Measurements from ENCODE around the gene CAST.

CAST gene

DNA sequence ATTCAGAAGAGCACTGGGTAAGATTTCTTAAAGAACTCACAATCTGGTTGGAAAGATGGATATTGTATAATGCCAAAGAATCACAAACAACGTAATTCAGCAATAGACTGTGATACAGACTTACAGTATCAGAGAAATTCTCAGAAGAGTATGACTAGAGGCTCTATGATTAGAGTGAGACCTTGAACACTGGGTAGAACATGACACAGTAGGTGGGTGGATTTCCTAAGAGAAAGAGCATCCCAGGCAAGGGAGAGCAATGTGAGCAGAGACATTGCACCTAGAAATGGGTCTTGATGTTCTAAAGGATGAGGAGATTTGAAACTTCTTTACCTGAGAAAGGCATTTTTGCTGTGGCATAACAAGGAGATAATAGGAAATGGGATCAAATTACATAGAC lies 27.3 kb upstream of the CAST start:
- no peak overlapping the region for H3K4me3 Mint-ChIP-seq
- H3K9me3 Mint-ChIP-seq, result no peaks in the 10 kb centered on the region
- H3K4me1 Mint-ChIP-seq (ENCODE audit: low read depth), result no peaks in the 10 kb centered on the region
- H3K36me3 Mint-ChIP-seq (ENCODE audit: low read depth), result no peaks in the 10 kb centered on the region
- peaks cover 41% of the 10 kb centered on the region for H3K27me3 Mint-ChIP-seq (ENCODE audit: low read depth)
- no peak overlapping the region for H3K27ac Mint-ChIP-seq

DNA sequence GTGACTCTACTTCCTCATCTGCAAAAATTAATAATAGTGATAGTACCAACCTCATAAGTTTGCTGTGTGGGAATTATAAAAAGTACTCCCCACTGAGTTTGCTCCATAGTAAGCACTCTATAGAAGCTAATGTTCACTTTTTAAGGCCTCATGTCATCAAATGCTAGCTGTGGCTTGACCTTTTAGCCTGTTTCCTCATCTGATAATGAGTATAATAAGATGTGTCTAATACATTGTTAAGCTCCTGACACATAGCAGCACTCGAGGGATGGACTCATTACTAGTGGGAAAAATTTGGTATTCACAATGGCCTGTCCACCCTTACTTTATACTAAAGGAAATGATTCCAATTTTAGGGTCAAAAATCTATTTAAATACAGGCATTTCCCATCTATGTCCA lies 26.1 kb upstream of the CAST start:
- Mint-ChIP-seq H3K27me3 (ENCODE audit: low read depth) (peaks cover 44% of the 10 kb centered on the region), H3K4me1 (ENCODE audit: low read depth) (no peaks in the 10 kb centered on the region), H3K9me3 (no peaks in the 10 kb centered on the region), H3K27ac (no peak overlapping the region), H3K36me3 (ENCODE audit: low read depth) (no peaks in the 10 kb centered on the region), H3K4me3 (no peak overlapping the region)

DNA sequence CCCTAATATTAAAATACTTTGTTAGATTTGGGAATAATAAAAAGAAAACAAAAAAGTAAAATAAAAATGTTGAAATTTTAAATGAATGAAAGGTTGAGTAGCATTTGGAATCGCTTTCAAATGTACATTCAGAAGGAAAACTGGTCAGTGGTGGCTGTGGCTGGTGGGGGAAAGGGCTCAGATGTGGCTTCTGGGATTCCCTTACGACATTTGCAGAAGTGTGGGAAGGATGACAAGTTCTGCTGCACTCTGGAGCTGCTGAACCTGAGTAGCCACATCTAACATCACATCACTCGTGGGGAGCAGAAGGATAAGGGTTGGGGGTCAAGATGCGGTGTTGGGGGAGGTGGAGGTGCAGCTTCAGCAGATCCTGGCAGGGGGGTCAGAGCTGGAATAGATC lies 25.6 kb upstream of the CAST start:
- no peak overlapping the region for H3K27ac Mint-ChIP-seq
- H3K9me3 Mint-ChIP-seq, result no peaks in the 10 kb centered on the region
- H3K4me3 Mint-ChIP-seq, result no peak overlapping the region
- no peaks in the 10 kb centered on the region for H3K36me3 Mint-ChIP-seq (ENCODE audit: low read depth)
- H3K4me1 Mint-ChIP-seq (ENCODE audit: low read depth), result peaks cover 2% of the 10 kb centered on the region
- H3K27me3 Mint-ChIP-seq (ENCODE audit: low read depth), result peaks cover 47% of the 10 kb centered on the region

DNA sequence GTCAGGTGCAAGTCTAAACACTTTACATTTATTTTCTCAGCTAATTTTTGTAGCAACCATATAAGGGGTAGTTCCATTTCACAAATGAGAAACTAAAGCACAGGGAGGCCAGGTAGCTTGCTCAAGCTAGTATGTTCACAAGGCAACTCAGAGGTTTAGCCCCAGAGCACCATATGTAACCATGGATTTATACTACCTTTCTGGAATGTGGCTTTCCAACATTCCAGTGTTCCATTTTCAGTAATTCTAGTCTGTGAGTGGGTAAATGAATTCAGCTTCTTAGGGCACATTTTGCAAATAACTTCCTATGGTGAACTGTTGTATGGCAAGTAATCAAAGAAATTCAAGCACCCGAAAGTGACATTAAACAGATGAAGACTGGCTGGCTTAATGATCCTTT lies 25.0 kb upstream of the CAST start:
- no peak overlapping the region for H3K4me3 Mint-ChIP-seq
- no peaks in the 10 kb centered on the region for H3K9me3 Mint-ChIP-seq
- H3K27ac Mint-ChIP-seq, result no peak overlapping the region
- H3K36me3 Mint-ChIP-seq (ENCODE audit: low read depth), result no peaks in the 10 kb centered on the region
- peaks cover 52% of the 10 kb centered on the region for H3K27me3 Mint-ChIP-seq (ENCODE audit: low read depth)
- H3K4me1 Mint-ChIP-seq (ENCODE audit: low read depth), result peaks cover 8% of the 10 kb centered on the region

DNA sequence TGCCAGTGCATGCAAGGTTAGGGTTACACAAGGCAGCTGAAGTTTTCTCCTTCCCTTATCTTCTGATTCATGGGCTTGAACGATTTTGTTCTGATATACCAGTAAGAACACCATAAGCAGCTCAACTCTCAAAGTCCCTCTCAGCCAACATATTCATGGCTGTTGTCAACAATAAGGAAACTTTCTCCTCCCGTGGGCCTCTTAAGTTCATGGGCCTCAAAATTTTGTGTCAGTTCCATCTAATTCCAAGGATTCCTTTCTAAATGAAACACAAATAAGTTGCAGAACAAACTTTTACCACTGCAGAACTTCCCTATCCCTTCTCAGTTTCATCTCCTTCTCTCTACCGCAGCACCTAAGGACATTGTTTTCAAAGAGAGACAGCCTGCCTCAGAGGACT lies 23.6 kb upstream of the CAST start:
- H3K36me3 Mint-ChIP-seq (ENCODE audit: low read depth), result no peaks in the 10 kb centered on the region
- no peak overlapping the region for H3K4me3 Mint-ChIP-seq
- no peak overlapping the region for H3K27ac Mint-ChIP-seq
- H3K27me3 Mint-ChIP-seq (ENCODE audit: low read depth), result peaks cover 44% of the 10 kb centered on the region
- peaks cover 8% of the 10 kb centered on the region for H3K4me1 Mint-ChIP-seq (ENCODE audit: low read depth)
- no peaks in the 10 kb centered on the region for H3K9me3 Mint-ChIP-seq

DNA sequence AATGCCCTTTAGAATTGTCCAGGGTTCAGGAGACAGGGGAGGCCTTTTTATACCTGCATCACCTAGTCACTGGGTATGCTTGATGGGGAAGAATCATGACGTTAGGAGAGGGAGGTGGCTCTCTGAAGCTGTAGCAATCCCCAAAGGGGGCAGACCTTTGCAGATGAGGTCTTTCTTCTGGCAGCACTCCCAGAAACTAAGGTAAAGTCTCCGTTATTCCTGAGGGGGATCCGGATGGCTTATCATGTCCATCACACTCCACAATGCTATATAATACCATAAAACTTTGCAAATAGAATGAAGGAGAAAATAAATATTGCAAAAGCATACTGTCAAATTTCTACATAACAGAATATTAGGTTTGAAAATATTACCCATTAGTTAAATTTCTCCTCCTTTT lies 21.5 kb upstream of the CAST start:
- Mint-ChIP-seq H3K4me1 (ENCODE audit: low read depth) (peaks cover 8% of the 10 kb centered on the region), H3K9me3 (no peaks in the 10 kb centered on the region), H3K36me3 (ENCODE audit: low read depth) (no peaks in the 10 kb centered on the region), H3K4me3 (no peak overlapping the region), H3K27me3 (ENCODE audit: low read depth) (peaks cover 29% of the 10 kb centered on the region), H3K27ac (no peak overlapping the region)

DNA sequence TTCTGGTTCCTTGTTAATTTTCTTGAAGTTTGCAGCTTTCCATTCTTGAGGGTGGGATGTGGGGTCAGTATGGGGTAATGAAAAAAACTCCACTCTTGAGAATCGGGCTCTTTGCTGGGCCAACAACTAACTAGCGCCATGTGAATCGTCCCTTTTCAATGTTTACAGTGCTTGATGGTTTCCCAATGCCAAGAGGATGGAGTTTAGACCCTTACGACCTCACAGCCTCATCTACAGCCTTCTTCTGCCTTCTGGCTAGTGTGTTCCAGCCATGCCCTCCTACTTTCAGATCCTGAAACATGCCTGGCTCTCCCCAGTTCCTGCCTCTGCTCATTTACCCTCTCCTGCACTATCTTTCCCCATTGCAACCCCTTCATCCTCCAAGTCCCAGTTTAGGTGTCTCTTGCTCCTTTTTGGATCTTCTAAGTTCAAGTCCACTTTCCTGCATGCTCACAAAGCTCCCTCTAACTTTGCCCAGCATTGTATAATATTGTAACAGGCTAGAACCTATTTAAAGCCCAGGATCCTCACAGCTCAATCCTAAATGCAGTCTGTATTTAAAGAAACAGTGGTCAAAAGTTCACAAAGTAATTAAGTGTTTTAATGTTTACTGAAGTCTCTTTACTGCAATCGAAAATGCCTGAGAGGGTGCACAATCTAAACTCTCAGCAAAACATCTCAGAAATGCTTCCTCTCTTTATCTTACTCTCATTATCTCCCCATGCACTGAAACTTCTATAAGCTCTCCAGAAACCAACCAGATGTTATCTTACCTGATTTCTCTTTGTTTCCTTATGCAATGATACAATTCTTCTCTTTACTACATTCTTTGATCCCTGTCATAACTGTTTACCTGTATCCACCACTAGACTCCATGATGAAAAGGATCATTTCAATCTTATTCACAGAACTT lies 20.6 kb upstream of the CAST start:
- no peak overlapping the region for H3K27ac Mint-ChIP-seq
- peaks cover 25% of the 10 kb centered on the region for H3K27me3 Mint-ChIP-seq (ENCODE audit: low read depth)
- H3K9me3 Mint-ChIP-seq, result no peaks in the 10 kb centered on the region

DNA sequence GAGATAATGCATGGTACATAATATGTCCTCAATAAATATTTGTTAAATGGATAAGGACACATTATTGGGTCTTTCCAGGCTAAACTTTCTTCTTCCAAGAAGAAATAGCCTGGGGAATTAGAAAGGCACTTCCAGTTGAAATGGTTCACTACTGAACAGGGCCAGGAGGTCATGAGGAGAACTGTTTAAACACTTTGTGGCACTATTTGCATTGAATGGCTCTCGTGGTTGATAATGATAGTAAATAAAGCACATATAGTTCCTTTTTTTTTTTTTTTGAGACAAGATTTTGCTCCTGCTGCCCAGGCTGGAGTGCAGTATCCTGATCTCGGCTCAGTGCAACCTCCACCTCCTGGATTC lies 19.9 kb upstream of the CAST start:
- Mint-ChIP-seq H3K27ac (no peak overlapping the region), H3K27me3 (ENCODE audit: low read depth) (peaks cover 28% of the 10 kb centered on the region), H3K4me1 (ENCODE audit: low read depth) (peaks cover 8% of the 10 kb centered on the region), H3K4me3 (no peak overlapping the region), H3K36me3 (ENCODE audit: low read depth) (no peaks in the 10 kb centered on the region), H3K9me3 (no peaks in the 10 kb centered on the region)

More for the DNA sequence above, 20.6 kb upstream of the CAST start:
- Mint-ChIP-seq H3K4me3 (no peak overlapping the region), H3K4me1 (ENCODE audit: low read depth) (peaks cover 8% of the 10 kb centered on the region), H3K36me3 (ENCODE audit: low read depth) (no peaks in the 10 kb centered on the region)

DNA sequence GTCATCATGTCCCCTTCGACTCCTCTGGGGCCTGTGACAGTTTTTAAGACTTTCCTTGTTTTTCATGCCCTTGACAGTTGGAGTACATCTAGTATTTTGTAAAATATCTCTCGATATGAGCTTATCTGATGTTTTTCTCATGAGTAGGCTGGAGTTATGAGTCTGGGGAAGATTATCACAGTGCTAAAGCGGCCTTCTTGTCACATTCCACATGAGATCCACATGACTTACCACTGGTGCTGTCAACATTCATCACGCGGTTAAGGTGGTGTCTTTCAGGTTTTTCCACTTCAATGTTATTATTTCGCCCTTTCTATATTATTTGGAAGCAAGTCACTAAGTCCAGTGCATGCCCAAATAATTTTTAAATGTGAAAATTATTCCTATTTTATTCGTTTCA lies 17.1 kb upstream of the CAST start:
- Mint-ChIP-seq H3K36me3 (ENCODE audit: low read depth) (no peaks in the 10 kb centered on the region), H3K4me1 (ENCODE audit: low read depth) (peaks cover 11% of the 10 kb centered on the region), H3K9me3 (no peaks in the 10 kb centered on the region), H3K4me3 (no peak overlapping the region), H3K27ac (no peak overlapping the region), H3K27me3 (ENCODE audit: low read depth) (peaks cover 34% of the 10 kb centered on the region)

DNA sequence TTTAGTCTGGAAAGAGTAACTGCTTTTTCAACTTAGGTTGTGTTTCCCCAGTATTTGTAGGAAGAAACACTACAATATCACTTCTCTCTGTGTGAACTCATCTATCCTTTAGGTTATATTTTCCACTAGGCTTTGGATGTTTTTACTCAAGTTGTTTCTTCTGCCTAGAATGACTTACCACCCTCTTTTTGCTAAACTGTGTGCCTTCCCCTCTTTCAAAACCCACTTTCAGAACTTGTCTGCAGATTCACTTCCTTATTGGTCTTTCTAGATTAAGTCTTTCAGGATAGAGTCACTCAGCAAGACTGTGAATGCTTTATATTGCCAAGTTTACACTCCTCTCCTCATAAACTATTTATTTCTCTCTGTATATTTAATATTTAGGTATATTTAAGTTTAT lies 14.2 kb upstream of the CAST start:
- H3K9me3 Mint-ChIP-seq, result no peaks in the 10 kb centered on the region

DNA sequence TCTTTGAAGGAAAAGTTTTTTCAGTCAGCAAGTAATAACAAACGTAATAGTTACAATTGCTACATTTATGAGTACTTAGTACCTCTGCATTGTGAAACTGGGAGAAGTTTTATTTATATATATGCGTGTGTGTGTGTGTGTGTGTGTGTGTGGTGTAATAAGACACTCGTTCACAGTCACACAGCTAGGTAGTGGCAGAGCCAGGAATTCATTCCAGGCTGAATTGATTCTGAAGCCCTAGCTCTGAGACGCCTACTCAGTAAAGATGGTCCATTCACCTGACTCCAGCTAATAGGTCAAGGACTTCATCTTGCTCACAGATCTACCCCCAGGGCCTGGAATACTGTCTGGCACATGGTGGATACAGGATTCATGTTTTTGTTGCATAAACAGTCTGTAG lies 13.6 kb upstream of the CAST start:
- H3K27ac Mint-ChIP-seq, result no peak overlapping the region
- no peak overlapping the region for H3K4me3 Mint-ChIP-seq
- peaks cover 4% of the 10 kb centered on the region for H3K4me1 Mint-ChIP-seq (ENCODE audit: low read depth)
- H3K9me3 Mint-ChIP-seq, result no peaks in the 10 kb centered on the region
- peaks cover 49% of the 10 kb centered on the region for H3K27me3 Mint-ChIP-seq (ENCODE audit: low read depth)
- H3K36me3 Mint-ChIP-seq (ENCODE audit: low read depth), result no peaks in the 10 kb centered on the region

More for the DNA sequence above, 14.2 kb upstream of the CAST start:
- no peaks in the 10 kb centered on the region for H3K36me3 Mint-ChIP-seq (ENCODE audit: low read depth)
- peaks cover 4% of the 10 kb centered on the region for H3K4me1 Mint-ChIP-seq (ENCODE audit: low read depth)
- peaks cover 49% of the 10 kb centered on the region for H3K27me3 Mint-ChIP-seq (ENCODE audit: low read depth)
- no peak overlapping the region for H3K27ac Mint-ChIP-seq
- H3K4me3 Mint-ChIP-seq, result no peak overlapping the region

DNA sequence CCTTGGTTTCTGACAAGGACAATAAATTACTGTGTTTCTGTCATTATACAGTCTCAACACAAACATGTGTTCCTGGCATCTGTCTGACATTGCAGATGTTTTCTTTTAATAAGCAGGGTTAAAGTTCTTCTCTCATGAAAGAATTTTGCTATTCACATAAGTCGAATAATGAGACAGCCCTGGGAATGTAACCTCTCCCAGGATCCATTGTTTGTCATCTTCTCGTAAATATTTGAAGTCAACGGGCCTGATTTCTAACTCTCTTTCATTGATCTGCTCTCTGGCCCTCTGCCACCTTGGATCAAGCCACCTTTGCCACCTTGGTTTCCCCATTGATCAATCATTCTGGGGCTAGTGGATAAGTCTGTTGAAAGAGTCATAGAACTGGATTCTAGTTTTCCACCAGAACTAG lies 12.9 kb upstream of the CAST start:
- no peaks in the 10 kb centered on the region for H3K36me3 Mint-ChIP-seq (ENCODE audit: low read depth)
- peaks cover 55% of the 10 kb centered on the region for H3K27me3 Mint-ChIP-seq (ENCODE audit: low read depth)
- H3K4me1 Mint-ChIP-seq (ENCODE audit: low read depth), result peaks cover 6% of the 10 kb centered on the region
- no peak overlapping the region for H3K27ac Mint-ChIP-seq
- no peak overlapping the region for H3K4me3 Mint-ChIP-seq
- H3K9me3 Mint-ChIP-seq, result no peaks in the 10 kb centered on the region

DNA sequence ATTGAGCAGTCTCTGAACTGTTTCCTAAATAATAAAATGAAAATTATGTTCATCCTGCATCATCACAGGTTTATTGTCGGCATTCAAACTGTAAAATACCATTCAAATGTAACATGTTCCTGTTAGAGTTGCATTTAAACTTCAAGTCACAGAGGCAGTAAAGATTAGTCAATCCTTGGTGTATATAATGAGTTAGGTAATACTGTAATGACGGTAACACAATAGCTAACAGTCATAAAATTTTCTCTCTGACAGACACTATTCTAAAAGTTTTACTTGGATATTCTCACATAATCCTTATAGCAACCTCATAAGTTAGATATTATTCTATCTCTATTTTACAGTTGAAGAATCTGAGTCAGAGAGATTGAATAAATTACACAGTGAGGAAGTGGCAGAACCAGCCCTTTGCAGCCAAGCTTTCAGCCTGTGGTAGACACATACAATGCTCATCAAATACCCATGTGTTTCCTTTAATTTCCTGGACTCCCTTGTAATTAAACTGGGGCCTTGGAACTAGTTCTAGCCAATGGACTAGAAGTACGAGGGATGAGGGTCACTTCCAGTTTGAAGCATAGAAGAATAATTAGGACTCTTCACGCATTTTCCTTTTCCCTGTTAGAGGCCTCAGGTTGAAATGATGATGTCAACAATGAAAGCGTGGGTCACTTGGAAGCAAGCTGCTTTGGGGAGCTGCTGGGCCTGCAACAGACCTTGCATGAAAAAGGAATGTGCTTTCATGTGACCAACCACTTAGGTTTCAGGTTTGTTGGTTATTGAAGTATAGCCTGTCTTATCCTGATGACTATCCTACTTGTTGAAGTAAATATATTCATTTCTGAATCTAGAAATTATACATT lies 12.3 kb upstream of the CAST start:
- H3K9me3 Mint-ChIP-seq, result no peaks in the 10 kb centered on the region
- H3K27ac Mint-ChIP-seq, result no peak overlapping the region
- peaks cover 60% of the 10 kb centered on the region for H3K27me3 Mint-ChIP-seq (ENCODE audit: low read depth)
- H3K4me1 Mint-ChIP-seq (ENCODE audit: low read depth), result peaks cover 10% of the 10 kb centered on the region
- H3K4me3 Mint-ChIP-seq, result no peak overlapping the region
- no peaks in the 10 kb centered on the region for H3K36me3 Mint-ChIP-seq (ENCODE audit: low read depth)

DNA sequence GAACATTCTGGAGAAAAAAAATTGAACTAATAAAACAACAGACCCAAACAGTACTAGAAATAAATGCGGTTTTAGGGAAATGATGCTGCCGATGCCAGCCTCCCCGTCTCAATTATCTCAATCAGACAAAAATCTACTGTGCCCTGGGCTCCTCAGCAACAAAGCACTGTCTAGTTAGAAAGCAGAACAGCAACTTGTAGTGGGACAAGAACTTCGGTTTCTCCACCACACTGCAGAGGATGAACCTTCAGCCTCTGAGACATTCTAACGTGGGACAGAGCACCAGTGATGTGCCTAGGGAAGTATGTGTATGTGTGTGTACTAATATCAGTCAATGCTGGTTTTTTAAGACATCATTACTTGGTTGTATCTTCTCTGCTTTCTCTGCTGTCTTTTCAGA lies 11.1 kb upstream of the CAST start:
- Mint-ChIP-seq H3K4me1 (ENCODE audit: low read depth) (peaks cover 19% of the 10 kb centered on the region), H3K27ac (no peak overlapping the region), H3K27me3 (ENCODE audit: low read depth) (peaks cover 68% of the 10 kb centered on the region), H3K4me3 (no peak overlapping the region), H3K36me3 (ENCODE audit: low read depth) (no peaks in the 10 kb centered on the region), H3K9me3 (no peaks in the 10 kb centered on the region)

All from T-helper 1 cell treated with Interleukin-12 subunit alpha and Interleukin-12 subunit beta and Interleukin-4 antibody, amounts not matched to agents 30 μg/mL and 1 μg/mL, for 36 hours (primary cell).